Skin epidermis (tissue), 12 donors: ENCODE results near the gene ARHGEF7.

Experiments used
- H3K27ac ChIP-seq, 21 experiments: fragments of 200-600 bp; sonication (generic) in 11 of 21; one replicate each; pipeline ENCODE4 v1.5.0; 2020; ENCODE audit warnings: mild to moderate bottlenecking in 3 of 21, inconsistent platforms in 2 of 21, moderate library complexity in 2 of 21
- H3K4me3 ChIP-seq, 7 experiments: fragments of 200-600 bp; sonication (generic) in 2 of 7; one replicate each; pipeline ENCODE4 v1.5.0; 2020; ENCODE audit warnings: inconsistent platforms in 2 of 7, mild to moderate bottlenecking in 2 of 7, moderate library complexity in 1 of 7

ARHGEF7 gene

DNA sequence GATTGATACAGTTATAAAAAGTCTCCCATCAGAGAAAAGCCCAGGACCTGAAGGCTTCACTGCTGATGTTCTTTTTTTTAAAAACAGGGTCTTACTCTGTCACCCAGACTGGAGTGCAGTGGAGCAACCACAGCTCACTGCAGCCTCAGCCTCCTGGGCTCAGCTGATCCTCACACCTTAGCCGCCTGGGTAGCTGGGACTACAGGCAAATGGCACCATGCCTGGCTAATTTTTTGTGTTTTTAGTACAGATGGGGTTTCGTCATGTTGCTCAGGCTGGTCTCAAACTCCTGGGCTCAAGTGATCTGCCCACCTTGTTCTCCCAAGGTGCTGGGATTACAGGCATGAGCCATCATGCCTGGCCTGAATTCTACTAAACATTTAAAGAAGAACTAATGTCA lies 238.4 kb downstream of the ARHGEF7 start:
- Histone ChIP-seq H3K27ac (no peak overlapping the region), H3K4me3 (no peak overlapping the region)

DNA sequence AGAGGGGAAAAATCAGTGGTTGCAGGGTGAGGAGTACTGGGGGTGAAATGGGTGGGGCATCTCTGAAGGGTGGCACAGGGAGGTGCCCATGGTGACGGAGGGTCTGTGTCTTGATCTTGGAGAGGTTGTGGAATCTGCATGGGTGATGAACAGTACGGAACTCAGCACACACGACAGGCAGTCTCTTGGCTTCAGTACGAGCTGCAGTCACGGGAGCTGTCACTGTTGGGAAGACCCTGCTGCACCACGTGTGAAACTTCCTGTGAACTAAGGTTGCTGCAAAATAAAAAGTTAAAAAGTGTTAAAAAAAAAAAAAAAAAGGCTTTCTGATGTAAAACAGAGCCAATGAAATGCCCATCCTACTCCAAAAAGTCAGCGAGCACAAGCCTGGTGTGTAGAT lies 239.7 kb downstream of the ARHGEF7 start:
- H3K4me3 ChIP-seq, result no peak overlapping the region
- H3K27ac ChIP-seq, result no peak overlapping the region
